ENCODE measurements around the gene SCYGR8. TPM values are rescaled to one million over a fixed set of nuclear protein-coding genes. Genes with fewer than 3 reads are reported as not detected.

SCYGR8 gene
- polyA plus RNA-seq, 3 donors = not detected

DNA sequence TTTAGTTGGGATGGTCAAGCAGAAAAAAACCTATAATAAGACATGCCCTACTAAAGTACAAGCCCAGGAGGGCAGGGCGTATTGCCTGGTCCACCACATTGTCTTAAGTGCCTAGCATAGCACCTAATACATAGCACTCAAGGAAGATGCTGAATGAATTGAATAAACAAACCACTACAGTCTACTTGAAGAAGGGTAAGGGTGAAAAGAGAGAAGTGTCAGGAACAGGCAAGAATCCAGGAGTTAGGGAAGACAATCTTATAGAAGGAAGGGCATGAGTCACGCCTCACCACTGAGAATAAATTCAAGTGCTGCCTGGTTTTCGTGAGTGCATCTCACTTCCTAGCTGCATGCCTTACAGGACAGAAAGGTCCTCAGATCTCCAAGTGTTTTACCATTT lies 41.7 kb upstream of the SCYGR8 start:
- H3K27ac ChIP-seq (ENCODE audit: low read depth in 1 of 2, low read length in 2 of 2) = no peak overlapping the region
- no peak overlapping the region for H3K4me3 ChIP-seq (replicated peaks in 1 of 3; ENCODE audit: low read depth in 2 of 3, low read length in 3 of 3)
- intact Hi-C loops (cut with micrococcal nuclease) = no loop called here
- Mint-ChIP-seq H3K9me3 (peaks cover 0 to 3% (median 0%) of the 10 kb centered on the region in 7 donors), H3K27me3 (ENCODE audit: low read depth in 3 of 3) (peaks cover 2 to 4% (median 2%) of the 10 kb centered on the region in 3 donors), H3K27ac (no peak overlapping the region), H3K4me3 (no peak overlapping the region), H3K36me3 (no peaks in the 10 kb centered on the region), H3K4me1 (no peaks in the 10 kb centered on the region)
- no peak overlapping the region for H3K9ac ChIP-seq (ENCODE audit: insufficient read depth, low read length, poor library complexity, severe bottlenecking)
- no peak overlapping the region for H3K4me2 ChIP-seq (replicated peaks; ENCODE audit: extremely low read depth, low read length, poor library complexity, severe bottlenecking)
- H3K4me1 ChIP-seq (ENCODE audit: control insufficient read depth in 1 of 2, insufficient read depth in 2 of 2, low read length in 2 of 2) = no peaks in the 10 kb centered on the region
- no peaks in the 10 kb centered on the region for H3K79me2 ChIP-seq (ENCODE audit: insufficient read depth, low read length)
- H3K36me3 ChIP-seq (replicated peaks in 1 of 2; ENCODE audit: control insufficient read depth in 1 of 2, insufficient read depth in 2 of 2, low read length in 2 of 2) = no peaks in the 10 kb centered on the region
- TF ChIP-seq CTCF (IDR thresholded peaks at IDR 0.05) = no peak
- H2AFZ ChIP-seq (ENCODE audit: insufficient read depth, low read depth, low read length, poor library complexity, severe bottlenecking) = no peak overlapping the region
- no peaks in the 10 kb centered on the region for H3K27me3 ChIP-seq (ENCODE audit: control insufficient read depth in 2 of 2, insufficient read depth in 2 of 2, low read length in 2 of 2)
- no peaks in the 10 kb centered on the region for H4K20me1 ChIP-seq (ENCODE audit: insufficient read depth, low read length)
- DNase-seq = no peak
- no peaks in the 10 kb centered on the region for H3K9me3 ChIP-seq (replicated peaks in 1 of 2; ENCODE audit: control insufficient read depth in 1 of 2, insufficient read depth in 1 of 2, low read length in 2 of 2)
- 100% methylated on average over 1 of the region's 3 CpGs for WGBS (ENCODE audit: insufficient coverage)

DNA sequence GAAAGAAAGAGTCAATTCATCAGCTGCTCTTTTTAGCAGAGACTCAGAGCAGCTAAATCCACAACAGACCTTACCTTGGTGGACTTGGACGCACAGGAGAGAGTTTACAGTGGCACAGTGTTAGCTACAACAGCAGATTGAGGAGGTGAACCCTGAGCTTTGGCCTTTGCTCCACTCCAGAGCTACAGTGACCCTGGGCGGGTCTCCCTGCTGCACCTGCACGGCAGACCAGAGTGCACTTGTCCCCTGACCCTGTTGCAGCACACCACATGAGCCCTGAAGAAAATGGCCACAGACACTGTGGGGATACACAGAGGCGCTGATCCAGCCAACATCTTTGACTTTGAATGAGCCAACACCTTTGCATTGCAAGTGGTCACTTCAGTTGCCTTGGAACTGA lies 38.8 kb upstream of the SCYGR8 start:
- H3K27me3 ChIP-seq (ENCODE audit: control insufficient read depth in 2 of 2, insufficient read depth in 2 of 2, low read length in 2 of 2) = no peaks in the 10 kb centered on the region
- no peak overlapping the region for H3K4me2 ChIP-seq (replicated peaks; ENCODE audit: extremely low read depth, low read length, poor library complexity, severe bottlenecking)
- no peaks in the 10 kb centered on the region for H3K9me3 ChIP-seq (replicated peaks in 1 of 2; ENCODE audit: control insufficient read depth in 1 of 2, insufficient read depth in 1 of 2, low read length in 2 of 2)
- no peaks in the 10 kb centered on the region for H3K36me3 ChIP-seq (replicated peaks in 1 of 2; ENCODE audit: control insufficient read depth in 1 of 2, insufficient read depth in 2 of 2, low read length in 2 of 2)
- no peaks in the 10 kb centered on the region for H3K79me2 ChIP-seq (ENCODE audit: insufficient read depth, low read length)
- Mint-ChIP-seq H3K27ac (no peak overlapping the region), H3K9me3 (peaks cover 0 to 2% (median 0%) of the 10 kb centered on the region in 7 donors), H3K36me3 (no peaks in the 10 kb centered on the region), H3K27me3 (ENCODE audit: low read depth in 3 of 3) (peaks cover 2 to 4% (median 4%) of the 10 kb centered on the region in 3 donors), H3K4me3 (no peak overlapping the region), H3K4me1 (no peaks in the 10 kb centered on the region)
- TF ChIP-seq CTCF (IDR thresholded peaks at IDR 0.05) = no peak
- no peak overlapping the region for H3K4me3 ChIP-seq (replicated peaks in 1 of 3; ENCODE audit: low read depth in 2 of 3, low read length in 3 of 3)
- 93% methylated on average over 4 of the region's 4 CpGs for WGBS (ENCODE audit: insufficient coverage)
- H3K27ac ChIP-seq (ENCODE audit: low read depth in 1 of 2, low read length in 2 of 2) = no peak overlapping the region
- no peaks in the 10 kb centered on the region for H3K4me1 ChIP-seq (ENCODE audit: control insufficient read depth in 1 of 2, insufficient read depth in 2 of 2, low read length in 2 of 2)
- H4K20me1 ChIP-seq (ENCODE audit: insufficient read depth, low read length) = no peaks in the 10 kb centered on the region
- no peak overlapping the region for H2AFZ ChIP-seq (ENCODE audit: insufficient read depth, low read depth, low read length, poor library complexity, severe bottlenecking)
- H3K9ac ChIP-seq (ENCODE audit: insufficient read depth, low read length, poor library complexity, severe bottlenecking) = no peak overlapping the region
- intact Hi-C loops (cut with micrococcal nuclease) = no loop called here
- no peak for DNase-seq

Data from CD14-positive monocyte (primary cell).